ENCODE results near the gene ARHGEF28.

Gene ARHGEF28

GRCh38 chr5:73938280-73938937, 312.4 kb downstream of the ARHGEF28 start:
- DNase-seq (ENCODE audit: low read depth in 2 of 2), result no peak

- no peak for DNase-seq (ENCODE audit: low read depth in 2 of 2)
These were observed 312.9 kb downstream of the ARHGEF28 start for GRCh38 chr5:73938938-73939320.

GRCh38 chr5:73939557-73939956, 313.6 kb downstream of the ARHGEF28 start:
- DNase-seq (ENCODE audit: low read depth in 2 of 2), result no peak

- no peak for DNase-seq (ENCODE audit: low read depth in 2 of 2)
These were observed 314.0 kb downstream of the ARHGEF28 start for GRCh38 chr5:73940026-73940425.

- DNase-seq (ENCODE audit: low read depth in 2 of 2), result no peak
These were observed 314.8 kb downstream of the ARHGEF28 start for GRCh38 chr5:73940801-73941200.

- DNase-seq (ENCODE audit: low read depth in 2 of 2), result no peak
These were observed 316.8 kb downstream of the ARHGEF28 start for GRCh38 chr5:73942783-73943182.

- DNase-seq (ENCODE audit: low read depth in 2 of 2), result no peak
These were observed 317.4 kb downstream of the ARHGEF28 start for GRCh38 chr5:73943397-73943796.

- no peak for DNase-seq (ENCODE audit: low read depth in 2 of 2)
These were observed 318.6 kb downstream of the ARHGEF28 start for GRCh38 chr5:73944581-73944980.

- DNase-seq (ENCODE audit: low read depth in 2 of 2), result peak in 1 of 2 donors; percentile 4
These were observed 319.5 kb downstream of the ARHGEF28 start for GRCh38 chr5:73945505-73945904.

- no peak for DNase-seq (ENCODE audit: low read depth in 2 of 2)
These were observed 320.3 kb downstream of the ARHGEF28 start for GRCh38 chr5:73946278-73946677.

GRCh38 chr5:73946919-73947602, 321.1 kb downstream of the ARHGEF28 start:
- DNase-seq (ENCODE audit: low read depth in 2 of 2), result no peak

GRCh38 chr5:73947906-73948640, 322.1 kb downstream of the ARHGEF28 start:
- DNase-seq (ENCODE audit: low read depth in 2 of 2), result no peak

- DNase-seq (ENCODE audit: low read depth in 2 of 2), result no peak
These were observed 322.7 kb downstream of the ARHGEF28 start for GRCh38 chr5:73948720-73949119.

- DNase-seq (ENCODE audit: low read depth in 2 of 2), result no peak
These were observed 324.5 kb downstream of the ARHGEF28 start for GRCh38 chr5:73950441-73950873.

GRCh38 chr5:73950912-73951430, 325.0 kb downstream of the ARHGEF28 start:
- DNase-seq (ENCODE audit: low read depth in 2 of 2), result no peak

GRCh38 chr5:73952872-73953271, 326.9 kb downstream of the ARHGEF28 start:
- no peak for DNase-seq (ENCODE audit: low read depth in 2 of 2)

GRCh38 chr5:73954381-73954780, 328.4 kb downstream of the ARHGEF28 start:
- DNase-seq (ENCODE audit: low read depth in 2 of 2), result no peak

GRCh38 chr5:73955271-73955846, 329.4 kb downstream of the ARHGEF28 start:
- no peak for DNase-seq (ENCODE audit: low read depth in 2 of 2)

- DNase-seq (ENCODE audit: low read depth in 2 of 2), result no peak
These were observed 331.5 kb downstream of the ARHGEF28 start for GRCh38 chr5:73957397-73958001.

GRCh38 chr5:73958037-73958436, 332.0 kb downstream of the ARHGEF28 start:
- no peak for DNase-seq (ENCODE audit: low read depth in 2 of 2)

GRCh38 chr5:73960023-73960422, 334.0 kb downstream of the ARHGEF28 start:
- DNase-seq (ENCODE audit: low read depth in 2 of 2), result no peak

GRCh38 chr5:73960426-73960825, 334.4 kb downstream of the ARHGEF28 start:
- DNase-seq (ENCODE audit: low read depth in 2 of 2), result no peak
